H1 (cell line): ENCODE results near the gene SKP1. TPM values are rescaled to one million over a fixed set of nuclear protein-coding genes. Genes with fewer than 3 reads are reported as not detected.

ENCODE experiments used
- BCL11A ChIP-seq, 2 experiments: IDR thresholded peaks; one replicate each; pipeline ENCODE4 v1.6.1; 2011; ENCODE audit warnings: low read depth in 2 of 2, low read length in 2 of 2, mild to moderate bottlenecking in 2 of 2
- CTBP2 ChIP-seq: IDR thresholded peaks from 2 replicates; pipeline ENCODE4 v1.7.0; 2011; ENCODE audit warnings: borderline replicate concordance, mild to moderate bottlenecking, moderate library complexity, mixed read lengths, low read length; ENCODE audit not compliant: insufficient read depth, insufficient read length
- GTF2F1 ChIP-seq: IDR thresholded peaks from 2 replicates; pipeline ENCODE4 v1.6.1; 2012; ENCODE audit warnings: low read depth, low read length, improper control_type of control experiment, borderline replicate concordance
- JUN ChIP-seq: IDR thresholded peaks from 2 replicates; pipeline ENCODE4 v1.6.1; 2011; ENCODE audit warnings: low read depth, mild to moderate bottlenecking, improper control_type of control experiment, low read length
- RFX5 ChIP-seq: IDR thresholded peaks from 2 replicates; pipeline ENCODE4 v1.6.1; 2011; ENCODE audit warnings: low read depth, low read length, improper control_type of control experiment, borderline replicate concordance
- TEAD4 ChIP-seq: IDR thresholded peaks from 2 replicates; pipeline ENCODE4 v1.6.1; 2012; ENCODE audit warnings: low read depth, low read length, inconsistent platforms, mixed read lengths
- polyA plus RNA-seq, 7 experiments: library from polyadenylated mRNA; depleted of rRNA in 3 of 7; stranded (reverse) in 5 of 7; unstranded in 2 of 7; fragments of >200 nt in 5 of 7; fragments of 200-250 nt in 2 of 7; gene quantifications; 1 replicate in 5 of 7; 2 replicates in 1 of 7; 4 replicates in 1 of 7; pipeline versions ENCODE4 v1.2.1 to v1.2.3, GENCODE V29; 2011 to 2013; ENCODE audit warnings: missing spikeins in 2 of 7, mixed read lengths in 2 of 7
- total RNA-seq: library from RNA; stranded (reverse); fragmentation: NEBNext Ultra II Directional; extraction: Animal tissue kit (Norgen Biotek cat#: 25700); gene quantifications from 2 replicates; pipeline ENCODE4 v1.2.1, GENCODE V29; 2021
- TF ChIP-seq, protein P1 (sequence below): fragments of 300-600 bp; sonication (generic); IDR thresholded peaks from 2 replicates; pipeline ENCODE4 v1.7.1; 2012; ENCODE audit warnings: low read length, moderate library complexity, mild to moderate bottlenecking, inconsistent platforms; ENCODE audit not compliant: insufficient replicate concordance

The SKP1 gene
- total and polyA plus RNA-seq, 2 of the 8 experiments (the other 6 are each of a cell fraction or from before 2014, with no cell fraction given) = 163 to 332 TPM

GRCh38 chr5:134143944-134144941 lies 32.5 kb downstream of the SKP1 start (continued):
- TF ChIP-seq, protein P1, sequence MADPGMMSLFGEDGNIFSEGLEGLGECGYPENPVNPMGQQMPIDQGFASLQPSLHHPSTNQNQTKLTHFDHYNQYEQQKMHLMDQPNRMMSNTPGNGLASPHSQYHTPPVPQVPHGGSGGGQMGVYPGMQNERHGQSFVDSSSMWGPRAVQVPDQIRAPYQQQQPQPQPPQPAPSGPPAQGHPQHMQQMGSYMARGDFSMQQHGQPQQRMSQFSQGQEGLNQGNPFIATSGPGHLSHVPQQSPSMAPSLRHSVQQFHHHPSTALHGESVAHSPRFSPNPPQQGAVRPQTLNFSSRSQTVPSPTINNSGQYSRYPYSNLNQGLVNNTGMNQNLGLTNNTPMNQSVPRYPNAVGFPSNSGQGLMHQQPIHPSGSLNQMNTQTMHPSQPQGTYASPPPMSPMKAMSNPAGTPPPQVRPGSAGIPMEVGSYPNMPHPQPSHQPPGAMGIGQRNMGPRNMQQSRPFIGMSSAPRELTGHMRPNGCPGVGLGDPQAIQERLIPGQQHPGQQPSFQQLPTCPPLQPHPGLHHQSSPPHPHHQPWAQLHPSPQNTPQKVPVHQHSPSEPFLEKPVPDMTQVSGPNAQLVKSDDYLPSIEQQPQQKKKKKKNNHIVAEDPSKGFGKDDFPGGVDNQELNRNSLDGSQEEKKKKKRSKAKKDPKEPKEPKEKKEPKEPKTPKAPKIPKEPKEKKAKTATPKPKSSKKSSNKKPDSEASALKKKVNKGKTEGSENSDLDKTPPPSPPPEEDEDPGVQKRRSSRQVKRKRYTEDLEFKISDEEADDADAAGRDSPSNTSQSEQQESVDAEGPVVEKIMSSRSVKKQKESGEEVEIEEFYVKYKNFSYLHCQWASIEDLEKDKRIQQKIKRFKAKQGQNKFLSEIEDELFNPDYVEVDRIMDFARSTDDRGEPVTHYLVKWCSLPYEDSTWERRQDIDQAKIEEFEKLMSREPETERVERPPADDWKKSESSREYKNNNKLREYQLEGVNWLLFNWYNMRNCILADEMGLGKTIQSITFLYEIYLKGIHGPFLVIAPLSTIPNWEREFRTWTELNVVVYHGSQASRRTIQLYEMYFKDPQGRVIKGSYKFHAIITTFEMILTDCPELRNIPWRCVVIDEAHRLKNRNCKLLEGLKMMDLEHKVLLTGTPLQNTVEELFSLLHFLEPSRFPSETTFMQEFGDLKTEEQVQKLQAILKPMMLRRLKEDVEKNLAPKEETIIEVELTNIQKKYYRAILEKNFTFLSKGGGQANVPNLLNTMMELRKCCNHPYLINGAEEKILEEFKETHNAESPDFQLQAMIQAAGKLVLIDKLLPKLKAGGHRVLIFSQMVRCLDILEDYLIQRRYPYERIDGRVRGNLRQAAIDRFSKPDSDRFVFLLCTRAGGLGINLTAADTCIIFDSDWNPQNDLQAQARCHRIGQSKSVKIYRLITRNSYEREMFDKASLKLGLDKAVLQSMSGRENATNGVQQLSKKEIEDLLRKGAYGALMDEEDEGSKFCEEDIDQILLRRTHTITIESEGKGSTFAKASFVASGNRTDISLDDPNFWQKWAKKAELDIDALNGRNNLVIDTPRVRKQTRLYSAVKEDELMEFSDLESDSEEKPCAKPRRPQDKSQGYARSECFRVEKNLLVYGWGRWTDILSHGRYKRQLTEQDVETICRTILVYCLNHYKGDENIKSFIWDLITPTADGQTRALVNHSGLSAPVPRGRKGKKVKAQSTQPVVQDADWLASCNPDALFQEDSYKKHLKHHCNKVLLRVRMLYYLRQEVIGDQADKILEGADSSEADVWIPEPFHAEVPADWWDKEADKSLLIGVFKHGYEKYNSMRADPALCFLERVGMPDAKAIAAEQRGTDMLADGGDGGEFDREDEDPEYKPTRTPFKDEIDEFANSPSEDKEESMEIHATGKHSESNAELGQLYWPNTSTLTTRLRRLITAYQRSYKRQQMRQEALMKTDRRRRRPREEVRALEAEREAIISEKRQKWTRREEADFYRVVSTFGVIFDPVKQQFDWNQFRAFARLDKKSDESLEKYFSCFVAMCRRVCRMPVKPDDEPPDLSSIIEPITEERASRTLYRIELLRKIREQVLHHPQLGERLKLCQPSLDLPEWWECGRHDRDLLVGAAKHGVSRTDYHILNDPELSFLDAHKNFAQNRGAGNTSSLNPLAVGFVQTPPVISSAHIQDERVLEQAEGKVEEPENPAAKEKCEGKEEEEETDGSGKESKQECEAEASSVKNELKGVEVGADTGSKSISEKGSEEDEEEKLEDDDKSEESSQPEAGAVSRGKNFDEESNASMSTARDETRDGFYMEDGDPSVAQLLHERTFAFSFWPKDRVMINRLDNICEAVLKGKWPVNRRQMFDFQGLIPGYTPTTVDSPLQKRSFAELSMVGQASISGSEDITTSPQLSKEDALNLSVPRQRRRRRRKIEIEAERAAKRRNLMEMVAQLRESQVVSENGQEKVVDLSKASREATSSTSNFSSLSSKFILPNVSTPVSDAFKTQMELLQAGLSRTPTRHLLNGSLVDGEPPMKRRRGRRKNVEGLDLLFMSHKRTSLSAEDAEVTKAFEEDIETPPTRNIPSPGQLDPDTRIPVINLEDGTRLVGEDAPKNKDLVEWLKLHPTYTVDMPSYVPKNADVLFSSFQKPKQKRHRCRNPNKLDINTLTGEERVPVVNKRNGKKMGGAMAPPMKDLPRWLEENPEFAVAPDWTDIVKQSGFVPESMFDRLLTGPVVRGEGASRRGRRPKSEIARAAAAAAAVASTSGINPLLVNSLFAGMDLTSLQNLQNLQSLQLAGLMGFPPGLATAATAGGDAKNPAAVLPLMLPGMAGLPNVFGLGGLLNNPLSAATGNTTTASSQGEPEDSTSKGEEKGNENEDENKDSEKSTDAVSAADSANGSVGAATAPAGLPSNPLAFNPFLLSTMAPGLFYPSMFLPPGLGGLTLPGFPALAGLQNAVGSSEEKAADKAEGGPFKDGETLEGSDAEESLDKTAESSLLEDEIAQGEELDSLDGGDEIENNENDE = no peak
- TF ChIP-seq JUN (no peak), GTF2F1 (no peak), RFX5 (no peak), CTBP2 (no peak), TEAD4 (no peak), BCL11A (IDR thresholded peaks at IDR 0.05; ENCODE audit: low read depth in 2 of 2, low read length in 2 of 2) (no peak)
